Measurements from ENCODE around the gene KRTAP13-1.

KRTAP13-1 gene

GRCh38 chr21:30426731-30427130 lies 30.9 kb downstream of the KRTAP13-1 start:
- WGBS, result 76% methylated on average over 3 of the region's 3 CpGs
- Histone ChIP-seq H2BK12ac (ENCODE audit: low read length in 2 of 2) (no peak overlapping the region), H4K8ac (ENCODE audit: low read length) (no peak overlapping the region), H3K79me1 (replicated peaks; ENCODE audit: low read length, poor library complexity, severe bottlenecking) (no peaks in the 10 kb centered on the region), H3K27me3 (ENCODE audit: control insufficient read depth in 1 of 2, insufficient read depth in 1 of 2, low read length in 2 of 2) (no peaks in the 10 kb centered on the region), H2BK120ac (ENCODE audit: low read depth, low read length) (no peak overlapping the region), H3K23ac (ENCODE audit: low read length in 2 of 2) (no peak overlapping the region), H3K4me2 (ENCODE audit: low read length, poor library complexity, severe bottlenecking) (no peak overlapping the region), H2BK5ac (ENCODE audit: low read depth, low read length, poor library complexity, severe bottlenecking) (no peak overlapping the region), H2AK5ac (ENCODE audit: low read length, severe bottlenecking) (no peak overlapping the region), H2AFZ (ENCODE audit: low read depth, low read length) (no peak overlapping the region), H3K4me3 (ENCODE audit: insufficient read depth in 1 of 2, low read depth in 1 of 2, low read length in 2 of 2) (no peak overlapping the region), H3K14ac (ENCODE audit: low read length in 2 of 2) (no peak overlapping the region), H3K36me3 (ENCODE audit: control insufficient read depth in 1 of 2, insufficient read depth in 2 of 2, low read depth in 1 of 2, low read length in 2 of 2) (no peaks in the 10 kb centered on the region), H3K9ac (ENCODE audit: low read length) (no peak overlapping the region), H3K4me1 (ENCODE audit: control insufficient read depth, insufficient read depth, low read depth, low read length) (no peaks in the 10 kb centered on the region), H4K91ac (ENCODE audit: low read length) (no peak overlapping the region), H3K4ac (ENCODE audit: low read depth in 1 of 2, low read length in 2 of 2) (no peak overlapping the region), H3K9me3 (ENCODE audit: control insufficient read depth, low read length) (no peaks in the 10 kb centered on the region), H2BK15ac (ENCODE audit: low read depth, poor library complexity, severe bottlenecking) (no peak overlapping the region), H3K18ac (ENCODE audit: low read depth in 1 of 2, low read length in 2 of 2) (no peak overlapping the region), H3K27ac (ENCODE audit: low read length, poor library complexity, severe bottlenecking) (no peak overlapping the region)
- DNase-seq, result no peak

GRCh38 chr21:30430170-30430655 lies 34.4 kb downstream of the KRTAP13-1 start, which contains the start of gene KRTAP13-4:
TSS of gene KRTAP13-4 (plus strand) at chr21:30430220. CDS start at chr21:30430276, 56 bp downstream.
- Histone ChIP-seq H2AK5ac (ENCODE audit: low read length, severe bottlenecking) (no peak within 1 kb of the TSS), H3K36me3 (ENCODE audit: control insufficient read depth in 1 of 2, insufficient read depth in 2 of 2, low read depth in 1 of 2, low read length in 2 of 2) (no peaks in the 10 kb centered on the region), H3K27me3 (ENCODE audit: control insufficient read depth in 1 of 2, insufficient read depth in 1 of 2, low read length in 2 of 2) (no peaks in the 10 kb centered on the region), H3K27ac (ENCODE audit: low read length, poor library complexity, severe bottlenecking) (no peak within 1 kb of the TSS), H2BK5ac (ENCODE audit: low read depth, low read length, poor library complexity, severe bottlenecking) (no peak within 1 kb of the TSS), H2AFZ (ENCODE audit: low read depth, low read length) (no peak within 1 kb of the TSS), H4K8ac (ENCODE audit: low read length) (no peak within 1 kb of the TSS), H3K18ac (ENCODE audit: low read depth in 1 of 2, low read length in 2 of 2) (no peak within 1 kb of the TSS), H3K4me1 (ENCODE audit: control insufficient read depth, insufficient read depth, low read depth, low read length) (no peaks in the 10 kb centered on the region), H2BK120ac (ENCODE audit: low read depth, low read length) (no peak within 1 kb of the TSS), H3K23ac (ENCODE audit: low read length in 2 of 2) (no peak within 1 kb of the TSS), H3K9ac (ENCODE audit: low read length) (no peak within 1 kb of the TSS), H3K79me1 (replicated peaks; ENCODE audit: low read length, poor library complexity, severe bottlenecking) (no peaks in the 10 kb centered on the region), H3K9me3 (ENCODE audit: control insufficient read depth, low read length) (no peaks in the 10 kb centered on the region), H3K4me2 (ENCODE audit: low read length, poor library complexity, severe bottlenecking) (peak within 1 kb of the TSS; percentile 39), H2BK12ac (ENCODE audit: low read length in 2 of 2) (no peak within 1 kb of the TSS), H2BK15ac (ENCODE audit: low read depth, poor library complexity, severe bottlenecking) (no peak within 1 kb of the TSS), H3K4ac (ENCODE audit: low read depth in 1 of 2, low read length in 2 of 2) (no peak within 1 kb of the TSS), H4K91ac (ENCODE audit: low read length) (no peak within 1 kb of the TSS), H3K14ac (ENCODE audit: low read length in 2 of 2) (no peak within 1 kb of the TSS), H3K4me3 (ENCODE audit: insufficient read depth in 1 of 2, low read depth in 1 of 2, low read length in 2 of 2) (no peak within 1 kb of the TSS)
- WGBS, result 51% methylated on average over 9 of the region's 9 CpGs
- DNase-seq, result no peak

GRCh38 chr21:30434033-30434631 lies 38.3 kb downstream of the KRTAP13-1 start:
- no peak overlapping the region for H3K4me2 ChIP-seq (ENCODE audit: low read length, poor library complexity, severe bottlenecking)
- no peaks in the 10 kb centered on the region for H3K79me1 ChIP-seq (replicated peaks; ENCODE audit: low read length, poor library complexity, severe bottlenecking)
- no peaks in the 10 kb centered on the region for H3K27me3 ChIP-seq (ENCODE audit: control insufficient read depth in 1 of 2, insufficient read depth in 1 of 2, low read length in 2 of 2)
- H4K8ac ChIP-seq (ENCODE audit: low read length), result no peak overlapping the region
- no peak overlapping the region for H3K14ac ChIP-seq (ENCODE audit: low read length in 2 of 2)
- WGBS, result 4% methylated on average over 7 of the region's 10 CpGs
- no peaks in the 10 kb centered on the region for H3K9me3 ChIP-seq (ENCODE audit: control insufficient read depth, low read length)
- no peaks in the 10 kb centered on the region for H3K36me3 ChIP-seq (ENCODE audit: control insufficient read depth in 1 of 2, insufficient read depth in 2 of 2, low read depth in 1 of 2, low read length in 2 of 2)
- H3K27ac ChIP-seq (ENCODE audit: low read length, poor library complexity, severe bottlenecking), result no peak overlapping the region
- H2AK5ac ChIP-seq (ENCODE audit: low read length, severe bottlenecking), result no peak overlapping the region
- no peak overlapping the region for H3K4ac ChIP-seq (ENCODE audit: low read depth in 1 of 2, low read length in 2 of 2)
- no peak overlapping the region for H3K18ac ChIP-seq (ENCODE audit: low read depth in 1 of 2, low read length in 2 of 2)
- no peak overlapping the region for H4K91ac ChIP-seq (ENCODE audit: low read length)
- no peak overlapping the region for H2AFZ ChIP-seq (ENCODE audit: low read depth, low read length)
- H2BK12ac ChIP-seq (ENCODE audit: low read length in 2 of 2), result no peak overlapping the region
- no peak overlapping the region for H2BK120ac ChIP-seq (ENCODE audit: low read depth, low read length)
- no peak overlapping the region for H3K4me3 ChIP-seq (ENCODE audit: insufficient read depth in 1 of 2, low read depth in 1 of 2, low read length in 2 of 2)
- no peaks in the 10 kb centered on the region for H3K4me1 ChIP-seq (ENCODE audit: control insufficient read depth, insufficient read depth, low read depth, low read length)
- H2BK15ac ChIP-seq (ENCODE audit: low read depth, poor library complexity, severe bottlenecking), result no peak overlapping the region
- H3K9ac ChIP-seq (ENCODE audit: low read length), result no peak overlapping the region
- no peak for DNase-seq
- no peak overlapping the region for H2BK5ac ChIP-seq (ENCODE audit: low read depth, low read length, poor library complexity, severe bottlenecking)
- H3K23ac ChIP-seq (ENCODE audit: low read length in 2 of 2), result no peak overlapping the region

- Histone ChIP-seq H2AFZ (ENCODE audit: low read depth, low read length) (no peak overlapping the region), H3K27ac (ENCODE audit: low read length, poor library complexity, severe bottlenecking) (no peak overlapping the region), H3K18ac (ENCODE audit: low read depth in 1 of 2, low read length in 2 of 2) (no peak overlapping the region), H3K23ac (ENCODE audit: low read length in 2 of 2) (no peak overlapping the region), H2BK120ac (ENCODE audit: low read depth, low read length) (no peak overlapping the region), H3K36me3 (ENCODE audit: control insufficient read depth in 1 of 2, insufficient read depth in 2 of 2, low read depth in 1 of 2, low read length in 2 of 2) (no peaks in the 10 kb centered on the region), H3K9ac (ENCODE audit: low read length) (no peak overlapping the region), H3K79me1 (replicated peaks; ENCODE audit: low read length, poor library complexity, severe bottlenecking) (no peaks in the 10 kb centered on the region), H3K4me2 (ENCODE audit: low read length, poor library complexity, severe bottlenecking) (no peak overlapping the region), H3K27me3 (ENCODE audit: control insufficient read depth in 1 of 2, insufficient read depth in 1 of 2, low read length in 2 of 2) (no peaks in the 10 kb centered on the region), H4K91ac (ENCODE audit: low read length) (no peak overlapping the region), H3K4me1 (ENCODE audit: control insufficient read depth, insufficient read depth, low read depth, low read length) (no peaks in the 10 kb centered on the region), H2BK15ac (ENCODE audit: low read depth, poor library complexity, severe bottlenecking) (no peak overlapping the region), H3K4ac (ENCODE audit: low read depth in 1 of 2, low read length in 2 of 2) (no peak overlapping the region), H2AK5ac (ENCODE audit: low read length, severe bottlenecking) (no peak overlapping the region), H2BK5ac (ENCODE audit: low read depth, low read length, poor library complexity, severe bottlenecking) (no peak overlapping the region), H4K8ac (ENCODE audit: low read length) (no peak overlapping the region), H2BK12ac (ENCODE audit: low read length in 2 of 2) (no peak overlapping the region), H3K14ac (ENCODE audit: low read length in 2 of 2) (no peak overlapping the region), H3K4me3 (ENCODE audit: insufficient read depth in 1 of 2, low read depth in 1 of 2, low read length in 2 of 2) (no peak overlapping the region), H3K9me3 (ENCODE audit: control insufficient read depth, low read length) (no peaks in the 10 kb centered on the region)
- DNase-seq, result no peak
- WGBS, result 73% methylated on average over 1 of the region's 3 CpGs
Measured at GRCh38 chr21:30437010-30437565, 41.3 kb downstream of the KRTAP13-1 start.
